T-cell (primary cell): ENCODE data around the gene ABCC11. TPM values are rescaled to one million over a fixed set of nuclear protein-coding genes. Genes with fewer than 3 reads are reported as not detected.

Experiments
- ATAC-seq, 4 experiments: fragments of 200-7000 bp in 3 of 4; fragments of 150-1000 bp in 1 of 4; cut with Tn5 transposase; replicated peaks in 1 of 4; 1 replicate in 3 of 4; 2 replicates in 1 of 4; pipeline ENCODE4 v1.10.0; 2021; ENCODE audit warnings: moderate library complexity in 3 of 4, mild to moderate bottlenecking in 2 of 4, moderate number of reproducible peaks in 1 of 4
- CTCF ChIA-PET, 2 donors: fragments of 300-600 bp; sonication (Branson Sonifier 250); formaldehyde crosslinking; loops; one replicate each; lab custom pipeline; 2022; ENCODE audit warnings: antibody characterized with exemption in 2 of 2; lab: Charles Lee
- POLR2A ChIA-PET, 2 donors: fragments of 300-600 bp; sonication (Branson Sonifier 250); formaldehyde crosslinking; loops; one replicate each; lab custom pipeline; 2022; ENCODE audit warnings: antibody characterized with exemption in 2 of 2; lab: Charles Lee
- DNase-seq, 35 experiments: peaks; one replicate each; pipeline versions ENCODE4 v3.0.0 to v3.0.0-alpha.2; 2013 to 2023
- H3K27ac ChIP-seq: one replicate; pipeline ENCODE4 v1.5.1; 2013; ENCODE audit warnings: low read length
- H3K27me3 ChIP-seq, 2 experiments: replicated peaks in 1 of 2; 1 replicate in 1 of 2; 2 replicates in 1 of 2; pipeline versions ENCODE4 v1.6.1 to v1.7.0; 2013; ENCODE audit warnings: low read length in 1 of 2, mixed read lengths in 1 of 2; ENCODE audit not compliant: control insufficient read depth in 2 of 2, insufficient read depth in 2 of 2; ENCODE audit errors: extremely low read depth in 1 of 2
- H3K36me3 ChIP-seq, 2 donors: 1 replicate in 1 of 2; 2 replicates in 1 of 2; pipeline versions ENCODE4 v1.6.1 to v1.7.0; 2013; ENCODE audit warnings: low read length in 1 of 2; ENCODE audit not compliant: control insufficient read depth in 2 of 2, insufficient read depth in 1 of 2; ENCODE audit errors: extremely low read depth in 1 of 2
- H3K4me1 ChIP-seq, 2 experiments: 1 replicate in 1 of 2; 2 replicates in 1 of 2; pipeline versions ENCODE4 v1.6.1 to v1.7.0; 2013; ENCODE audit warnings: low read length in 2 of 2, mixed read lengths in 1 of 2; ENCODE audit not compliant: insufficient read depth in 2 of 2, control insufficient read depth in 1 of 2; ENCODE audit errors: extremely low read depth in 1 of 2
- H3K4me3 ChIP-seq, 2 donors: 1 replicate in 1 of 2; 2 replicates in 1 of 2; pipeline versions ENCODE4 v1.5.1 to v1.7.0; 2013; ENCODE audit warnings: mild to moderate bottlenecking in 2 of 2, low read length in 1 of 2, moderate library complexity in 1 of 2; ENCODE audit not compliant: control insufficient read depth in 1 of 2; ENCODE audit errors: extremely low read depth in 1 of 2
- H3K9me3 ChIP-seq: 2 replicates; pipeline ENCODE4 v1.7.0; 2013
- H3K27ac Mint-ChIP-seq, 2 donors: one replicate each; pipeline ENCODE4 v1.8.0; 2020 to 2021; ENCODE audit warnings: mild to moderate bottlenecking in 2 of 2, mixed read lengths in 2 of 2
- H3K27me3 Mint-ChIP-seq, 2 donors: one replicate each; pipeline ENCODE4 v1.8.0; 2021 to 2022; ENCODE audit warnings: mixed read lengths in 2 of 2
- H3K36me3 Mint-ChIP-seq: one replicate; pipeline ENCODE4 v1.8.0; 2021; ENCODE audit warnings: mixed read lengths
- H3K4me1 Mint-ChIP-seq, 3 donors: one replicate each; pipeline ENCODE4 v1.8.0; 2020 to 2022; ENCODE audit warnings: mixed read lengths in 3 of 3, mild to moderate bottlenecking in 1 of 3
- H3K4me3 Mint-ChIP-seq, 3 donors: one replicate each; pipeline ENCODE4 v1.8.0; 2020 to 2022; ENCODE audit warnings: mild to moderate bottlenecking in 3 of 3, mixed read lengths in 3 of 3, moderate library complexity in 3 of 3
- H3K9me3 Mint-ChIP-seq, 3 donors: one replicate each; pipeline ENCODE4 v1.8.0; 2020 to 2022; ENCODE audit warnings: mixed read lengths in 3 of 3
- WGBS: methylation state at CpG from one replicate; pipeline ENCODE4 v1.1.5; 2013; ENCODE audit warnings: missing lambda C conversion rate; ENCODE audit not compliant: insufficient coverage; 5-methylcytosine and 5-hydroxymethylcytosine counted together
- total RNA-seq, 35 experiments: library from RNA in 6 of 35; stranded (reverse) in 6 of 35; fragments of 120-200 nt in 1 of 35; gene quantifications; one replicate each; pipeline versions ENCODE4 v1.2.1 to v1.2.4 and lab custom pipeline; 2013 to 2026

The ABCC11 gene
- total RNA-seq, 5 donors from 2014 or later (not counting 1 experiment from before 2014, with no cell fraction given): 0.07 to 0.29 (median 0.25) TPM; not detected in 2

- H3K9me3 Mint-ChIP-seq: no peaks in the 10 kb centered on the region
These were observed 28.8 kb upstream of the ABCC11 start for GRCh38 chr16:48276102-48276501.

GRCh38 chr16:48274476-48274875 is 27.1 kb upstream of the ABCC11 start:
- no peak for DNase-seq
- H3K36me3 ChIP-seq: peaks cover 5 to 62% of the 10 kb centered on the region in 2 donors
- POLR2A ChIA-PET: no interaction called here
- no peaks in the 10 kb centered on the region for H3K27me3 ChIP-seq
- no peak overlapping the region for H3K27ac ChIP-seq
- ATAC-seq: no peak
- H3K9me3 ChIP-seq: no peaks in the 10 kb centered on the region
- no peaks in the 10 kb centered on the region for H3K4me1 ChIP-seq
- no peak overlapping the region for H3K4me3 ChIP-seq
- H3K9me3 Mint-ChIP-seq: no peaks in the 10 kb centered on the region
- no peak overlapping the region for H3K27ac Mint-ChIP-seq
- H3K36me3 Mint-ChIP-seq: peaks cover 44% of the 10 kb centered on the region
- no peak overlapping the region for H3K4me3 Mint-ChIP-seq
- CTCF ChIA-PET: no interaction called here
- no CpG with 5 or more reads among the region's 1 CpG for WGBS
- peaks cover 8 to 27% (median 15%) of the 10 kb centered on the region in 3 donors for H3K4me1 Mint-ChIP-seq
- H3K27me3 Mint-ChIP-seq: no peaks in the 10 kb centered on the region

More at GRCh38 chr16:48276102-48276501, 28.8 kb upstream of the ABCC11 start:
- peaks cover 51% of the 10 kb centered on the region for H3K36me3 Mint-ChIP-seq
- ATAC-seq (no peak), DNase-seq (no peak)
- Histone ChIP-seq H3K27me3 (no peaks in the 10 kb centered on the region), H3K27ac (no peak overlapping the region), H3K36me3 (peaks cover 0 to 57% of the 10 kb centered on the region in 2 donors), H3K9me3 (no peaks in the 10 kb centered on the region), H3K4me1 (no peaks in the 10 kb centered on the region), H3K4me3 (no peak overlapping the region)
- H3K27me3 Mint-ChIP-seq: no peaks in the 10 kb centered on the region
- WGBS: 100% methylated on average over 2 of the region's 4 CpGs
- CTCF ChIA-PET: no interaction called here
- H3K4me1 Mint-ChIP-seq: peaks cover 10 to 27% (median 19%) of the 10 kb centered on the region in 3 donors
- no peak overlapping the region for H3K27ac Mint-ChIP-seq
- no peak overlapping the region for H3K4me3 Mint-ChIP-seq
- POLR2A ChIA-PET: no interaction called here

GRCh38 chr16:48272837-48273421 is 25.6 kb upstream of the ABCC11 start:
- H3K27me3 ChIP-seq: no peaks in the 10 kb centered on the region
- Mint-ChIP-seq H3K27ac (no peak overlapping the region), H3K36me3 (peaks cover 35% of the 10 kb centered on the region), H3K27me3 (no peaks in the 10 kb centered on the region), H3K9me3 (no peaks in the 10 kb centered on the region), H3K4me3 (no peak overlapping the region), H3K4me1 (peaks cover 9 to 20% (median 9%) of the 10 kb centered on the region in 3 donors)
- H3K9me3 ChIP-seq: no peaks in the 10 kb centered on the region
- ChIA-PET POLR2A (no interaction called here), CTCF (no interaction called here)
- H3K36me3 ChIP-seq: peaks cover 5 to 56% of the 10 kb centered on the region in 2 donors
- H3K27ac ChIP-seq: no peak overlapping the region
- DNase-seq (no peak), ATAC-seq (no peak)
- no peaks in the 10 kb centered on the region for H3K4me1 ChIP-seq
- 94% methylated on average over 5 of the region's 8 CpGs for WGBS
- no peak overlapping the region for H3K4me3 ChIP-seq

- Mint-ChIP-seq H3K9me3 (no peaks in the 10 kb centered on the region), H3K36me3 (peaks cover 31% of the 10 kb centered on the region), H3K4me3 (no peak overlapping the region), H3K27ac (no peak overlapping the region), H3K4me1 (peaks cover 9 to 12% (median 10%) of the 10 kb centered on the region in 3 donors), H3K27me3 (no peaks in the 10 kb centered on the region)
- H3K4me1 ChIP-seq: no peaks in the 10 kb centered on the region
- no peak overlapping the region for H3K4me3 ChIP-seq
- no peak overlapping the region for H3K27ac ChIP-seq
- CTCF ChIA-PET: no interaction called here
- H3K9me3 ChIP-seq: no peaks in the 10 kb centered on the region
- 100% methylated on average over 1 of the region's 5 CpGs for WGBS
- H3K36me3 ChIP-seq: peaks cover 5 to 46% of the 10 kb centered on the region in 2 donors
- no peak for DNase-seq
- POLR2A ChIA-PET: interaction anchor here in 1 of 2 donors (0.6 kb wide), 1 partner anchor 253 kb away, joined by 3 read pairs; no protein-coding TSS in a partner anchor
- no peaks in the 10 kb centered on the region for H3K27me3 ChIP-seq
- ATAC-seq: no peak
These were observed 24.4 kb upstream of the ABCC11 start for GRCh38 chr16:48271728-48272127.

GRCh38 chr16:48269011-48269410 is 21.7 kb upstream of the ABCC11 start:
- ATAC-seq (no peak), DNase-seq (no peak)
- Mint-ChIP-seq H3K4me1 (peaks cover 9 to 11% (median 10%) of the 10 kb centered on the region in 3 donors), H3K9me3 (no peaks in the 10 kb centered on the region), H3K4me3 (no peak overlapping the region), H3K36me3 (peaks cover 32% of the 10 kb centered on the region), H3K27me3 (no peaks in the 10 kb centered on the region), H3K27ac (no peak overlapping the region)
- Histone ChIP-seq H3K36me3 (peaks cover 5 to 44% of the 10 kb centered on the region in 2 donors), H3K9me3 (no peaks in the 10 kb centered on the region), H3K4me3 (no peak overlapping the region), H3K4me1 (no peaks in the 10 kb centered on the region), H3K27me3 (no peaks in the 10 kb centered on the region), H3K27ac (no peak overlapping the region)
- ChIA-PET POLR2A (no interaction called here), CTCF (interaction anchor here in 1 of 2 donors (0.7 kb wide), 1 partner anchor 524 kb away, joined by 7 read pairs; no protein-coding TSS in a partner anchor)

- H3K4me3 Mint-ChIP-seq: no peak overlapping the region
- no CpG with 5 or more reads among the region's 2 CpGs for WGBS
- no peak for ATAC-seq
- H3K27ac Mint-ChIP-seq: no peak overlapping the region
- CTCF ChIA-PET: interaction anchor here in 1 of 2 donors (0.6 kb wide), 1 partner anchor 1944 kb away, joined by 4 read pairs; no protein-coding TSS in a partner anchor
- H3K4me1 ChIP-seq: no peaks in the 10 kb centered on the region
- H3K27ac ChIP-seq: no peak overlapping the region
- peaks cover 6 to 13% (median 8%) of the 10 kb centered on the region in 3 donors for H3K4me1 Mint-ChIP-seq
- no peaks in the 10 kb centered on the region for H3K27me3 Mint-ChIP-seq
- DNase-seq: no peak
- POLR2A ChIA-PET: no interaction called here
- peaks cover 0 to 4% (median 0%) of the 10 kb centered on the region in 3 donors for H3K9me3 Mint-ChIP-seq
- H3K36me3 Mint-ChIP-seq: peaks cover 66% of the 10 kb centered on the region
- no peak overlapping the region for H3K4me3 ChIP-seq
- peaks cover 0 to 63% of the 10 kb centered on the region in 2 donors for H3K36me3 ChIP-seq
- no peaks in the 10 kb centered on the region for H3K9me3 ChIP-seq
- H3K27me3 ChIP-seq: no peaks in the 10 kb centered on the region
These were observed 15.3 kb upstream of the ABCC11 start for GRCh38 chr16:48262631-48263030.
